Stimulated activated CD8-positive, alpha-beta memory T cell treated with anti-CD3 and anti-CD28 coated beads, Interleukin-2, amount 100 ng/mL, for 1 hour (primary cell): ENCODE data around the gene ZNF362.
"Not testable (repeated sequence)": the region's sequence is repeated elsewhere in the genome, so short reads cannot be mapped to it uniquely, and the experiment has no call there.

Experiments
- DNase-seq, 2 donors: peaks; one replicate each; pipeline ENCODE4 v3.0.0-alpha.2; 2020; ENCODE audit warnings: low read depth in 2 of 2

Gene ZNF362

GRCh38 chr1:33287317-33287716 lies 31.0 kb downstream of the ZNF362 start:
- no peak for DNase-seq

GRCh38 chr1:33288976-33289857 lies 32.9 kb downstream of the ZNF362 start:
- DNase-seq, result no peak

DNA sequence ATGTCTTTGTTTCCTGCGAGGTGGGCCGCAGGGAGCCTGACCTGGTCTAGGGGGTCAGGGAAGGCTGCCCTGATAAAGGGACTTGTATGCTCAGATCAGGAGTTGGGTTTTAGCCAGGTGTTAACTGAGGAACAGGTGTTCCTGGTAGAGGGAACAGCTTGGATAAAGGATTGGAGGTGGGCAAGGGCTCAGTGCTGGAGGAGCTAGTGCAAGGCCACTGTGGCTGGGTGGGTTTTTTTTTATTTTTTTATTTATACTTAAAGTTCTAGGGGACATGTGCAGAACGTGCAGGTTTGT lies 33.5 kb downstream of the ZNF362 start:
- DNase-seq, result no peak

- DNase-seq, result not testable (repeated sequence)
Observed at GRCh38 chr1:33290615-33291014, 34.3 kb downstream of the ZNF362 start.

GRCh38 chr1:33292726-33293340 lies 36.5 kb downstream of the ZNF362 start:
- no peak for DNase-seq

GRCh38 chr1:33294071-33295010 lies 38.0 kb downstream of the ZNF362 start:
- no peak for DNase-seq

GRCh38 chr1:33295023-33295422 lies 38.7 kb downstream of the ZNF362 start:
- DNase-seq, result no peak

DNA sequence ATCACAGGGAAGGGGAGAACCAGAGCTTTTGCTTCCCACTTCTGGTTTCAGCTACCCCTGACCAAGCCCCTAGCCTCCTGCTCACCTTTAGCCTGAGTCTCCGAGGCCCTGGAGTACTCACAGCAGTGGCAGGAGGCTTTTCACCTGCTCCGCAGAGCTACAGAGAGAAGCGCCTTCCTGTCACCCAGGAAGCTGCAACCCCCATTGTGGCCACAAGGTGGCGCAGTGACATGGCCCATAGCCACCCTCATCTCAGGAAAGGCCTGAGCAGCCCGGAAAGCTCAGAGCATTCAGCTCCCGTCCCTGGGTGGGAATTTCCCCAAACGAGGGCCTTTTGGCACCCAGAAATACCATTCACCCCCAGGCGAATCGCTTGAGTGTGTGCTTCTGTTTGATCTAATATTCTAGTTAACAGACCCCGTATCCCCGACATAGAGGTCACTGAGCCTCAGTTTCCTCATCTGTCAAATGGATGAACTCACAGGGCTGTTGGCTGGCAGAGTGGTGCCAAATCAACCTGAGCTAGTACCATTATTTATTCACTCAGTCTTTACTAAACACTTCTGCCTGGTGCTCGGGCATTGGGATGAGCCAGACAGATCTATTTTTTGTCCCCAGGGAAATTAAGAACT lies 39.3 kb downstream of the ZNF362 start:
- peak; percentile 72 to 81 for DNase-seq

DNA sequence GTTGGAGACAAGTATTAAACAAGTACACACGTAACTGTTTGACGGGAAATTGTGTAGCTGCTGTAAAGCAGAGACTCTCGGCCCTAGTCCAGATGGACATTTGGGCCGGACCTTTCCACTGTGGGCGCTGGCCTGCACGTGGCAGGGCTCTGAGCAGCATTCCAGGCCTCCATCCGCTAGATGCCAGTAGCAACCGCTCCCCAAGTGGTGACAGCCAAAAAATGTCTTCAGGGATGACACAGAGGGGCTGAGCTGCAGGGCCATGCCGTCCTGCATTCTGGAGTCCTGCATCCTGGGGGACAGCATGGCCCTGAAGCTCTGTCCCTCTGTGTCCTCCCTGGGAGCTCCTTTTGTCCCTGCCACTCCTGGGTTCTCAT lies 39.8 kb downstream of the ZNF362 start:
- no peak for DNase-seq

- no peak for DNase-seq
Observed at GRCh38 chr1:33296824-33297223, 40.5 kb downstream of the ZNF362 start.

DNA sequence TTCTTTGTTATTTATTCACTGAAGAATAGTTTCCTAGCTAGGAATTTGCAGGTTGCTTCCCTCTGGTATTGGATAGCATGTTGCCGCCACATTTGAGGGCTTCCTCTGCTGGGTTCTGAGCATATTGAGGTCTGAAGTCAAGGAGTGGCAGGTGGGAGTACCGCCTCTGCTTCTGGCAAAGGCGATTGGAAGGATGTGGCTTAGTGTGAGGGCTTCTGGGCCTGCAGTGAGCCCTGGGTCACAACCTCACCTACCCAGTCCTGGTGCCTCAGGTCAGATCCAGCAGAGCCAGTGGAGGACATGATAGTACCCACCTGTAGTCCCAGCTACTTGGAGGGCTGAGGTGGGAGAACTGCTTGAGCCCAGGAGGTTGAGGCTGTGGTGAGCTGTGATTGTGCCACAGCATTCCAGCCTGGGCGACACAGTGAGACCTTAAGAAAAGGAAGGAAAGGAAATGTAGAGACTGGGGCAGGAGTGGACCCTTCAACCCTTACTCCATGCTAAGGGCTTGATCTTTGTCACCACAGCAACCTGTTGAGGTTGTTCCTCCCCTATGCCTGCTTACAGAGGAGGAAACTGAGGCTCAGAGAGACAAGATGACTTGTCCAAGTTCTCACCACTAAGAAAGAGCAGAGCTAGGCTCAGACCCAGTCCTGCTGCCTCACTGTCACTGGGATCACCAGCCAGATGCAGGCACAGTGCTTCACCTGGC lies 41.8 kb downstream of the ZNF362 start:
- DNase-seq, result no peak

DNA sequence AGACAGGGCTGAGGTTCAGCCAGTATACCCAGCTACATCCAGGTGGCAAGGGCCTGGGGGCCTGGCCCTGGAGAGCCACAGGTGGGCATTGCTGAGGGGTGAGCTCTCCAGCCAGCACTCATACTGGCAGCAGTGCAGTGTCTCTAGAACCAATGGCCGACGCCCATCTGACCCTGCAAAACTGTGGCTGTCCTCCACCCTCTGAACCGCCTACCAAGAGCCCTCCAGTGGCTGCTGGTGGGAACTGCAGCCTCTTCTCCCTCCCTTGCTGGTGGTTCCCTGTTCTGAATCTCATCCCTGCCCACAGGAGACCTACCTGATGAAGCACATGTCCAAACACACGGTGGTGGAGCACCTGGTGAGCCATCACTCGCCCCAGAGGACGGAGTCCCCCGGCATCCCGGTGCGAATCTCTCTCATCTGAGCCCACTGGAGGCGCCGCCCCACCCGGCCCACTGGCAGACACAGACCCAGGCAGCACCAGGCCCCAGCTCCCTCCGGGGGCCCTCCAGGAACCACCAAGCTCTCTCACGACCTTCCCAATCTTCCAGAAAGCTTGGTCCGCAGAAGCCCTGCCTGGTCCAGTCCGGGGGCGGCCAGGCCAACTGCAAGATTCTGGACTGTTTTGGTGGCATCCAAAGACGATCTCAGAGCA lies 42.5 kb downstream of the ZNF362 start:
- peak; percentile 14 to 32 for DNase-seq

DNA sequence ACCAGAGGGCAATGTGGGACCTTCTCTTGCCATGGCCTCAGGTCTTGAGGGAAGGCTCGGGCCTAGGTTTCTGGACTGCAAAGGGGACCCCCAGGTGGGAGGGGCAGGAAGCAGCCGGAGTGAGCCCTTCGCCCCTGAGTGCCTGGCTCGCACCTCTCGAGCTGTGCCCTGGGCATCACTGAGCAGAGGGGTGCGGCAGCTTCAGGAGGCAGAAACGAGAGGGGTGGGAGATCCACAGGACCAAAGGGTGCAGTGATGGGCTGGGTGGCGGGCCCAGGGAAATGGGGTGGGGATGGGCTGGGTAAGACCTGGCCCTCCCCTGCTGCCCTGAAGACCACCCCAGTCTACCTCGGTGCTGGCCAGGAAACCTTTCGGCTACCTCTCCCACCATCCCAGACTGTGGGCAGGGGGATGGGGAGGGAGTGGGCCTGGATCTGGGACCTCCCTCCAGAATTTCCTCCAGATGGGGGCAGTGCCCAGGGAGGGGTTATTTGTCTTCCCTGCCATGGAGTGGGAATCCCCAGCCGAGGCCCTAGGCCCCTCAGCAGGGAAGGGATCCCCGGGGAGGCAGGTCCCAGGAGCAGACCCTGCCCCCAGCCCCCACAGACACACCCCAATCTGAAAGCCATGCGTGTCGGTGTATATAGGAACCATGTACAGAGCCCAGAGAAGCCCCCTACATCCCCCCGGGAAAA lies 43.3 kb downstream of the ZNF362 start:
- DNase-seq, result no peak

- DNase-seq, result no peak
Observed at GRCh38 chr1:33300673-33301072, 44.4 kb downstream of the ZNF362 start.

GRCh38 chr1:33301273-33301984 lies 45.1 kb downstream of the ZNF362 start:
- DNase-seq, result no peak

- no peak for DNase-seq
Observed at GRCh38 chr1:33302325-33302724, 46.0 kb downstream of the ZNF362 start.

DNA sequence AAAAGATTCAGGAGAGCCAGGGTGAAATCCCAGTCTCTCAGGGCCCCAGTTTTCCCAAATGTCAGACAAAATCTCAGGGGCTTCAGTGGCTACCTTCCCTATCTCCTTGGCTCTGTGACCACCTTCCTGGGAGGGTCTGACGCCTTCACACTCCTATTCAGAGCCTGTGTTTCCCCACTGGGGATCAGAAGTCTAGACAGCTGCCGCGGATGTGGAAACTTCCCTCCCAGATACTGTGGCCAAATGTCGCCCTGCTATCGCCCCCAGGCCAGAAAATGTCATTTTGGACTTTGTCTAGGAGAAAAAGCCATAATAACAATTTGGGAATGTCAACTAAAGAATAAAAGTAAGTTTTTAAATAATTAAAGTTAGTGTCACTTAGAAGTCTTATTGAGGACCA lies 48.7 kb downstream of the ZNF362 start:
- no peak for DNase-seq

GRCh38 chr1:33305816-33306652 lies 49.7 kb downstream of the ZNF362 start:
- DNase-seq, result no peak
